ENCODE results near the gene EVA1B. TPM values are rescaled to one million over a fixed set of nuclear protein-coding genes. Genes with fewer than 3 reads are reported as not detected.

The EVA1B gene
- total RNA-seq, 2 experiments from 2014 or later = 5.8 to 6.5 TPM

- no peaks in the 10 kb centered on the region for H3K27me3 Mint-ChIP-seq
- H3K36me3 Mint-ChIP-seq (ENCODE audit: low read depth) = peaks cover 11% of the 10 kb centered on the region
- no peak for TF ChIP-seq CTCF (IDR thresholded peaks at IDR 0.05)
- no peak overlapping the region for H3K4me3 Mint-ChIP-seq
- H3K9me3 Mint-ChIP-seq = no peaks in the 10 kb centered on the region
- POLR2A ChIA-PET = interaction anchor here (0.6 kb wide), 1 partner anchor 621 kb away, joined by 3 read pairs; no protein-coding TSS in a partner anchor
- CTCF ChIA-PET = no interaction called here
- H3K27ac Mint-ChIP-seq = no peak overlapping the region
- no peak for DNase-seq
- peaks cover 2% of the 10 kb centered on the region for H3K4me1 Mint-ChIP-seq (ENCODE audit: low read depth)
- intact Hi-C loops (cut with micrococcal nuclease) = no loop called here
- ATAC-seq = no peak
Measured at GRCh38 chr1:36339215-36339614, 15.8 kb upstream of the EVA1B start.

- Mint-ChIP-seq H3K27ac (no peak overlapping the region), H3K9me3 (no peaks in the 10 kb centered on the region), H3K36me3 (ENCODE audit: low read depth) (peaks cover 7% of the 10 kb centered on the region), H3K4me3 (no peak overlapping the region), H3K4me1 (ENCODE audit: low read depth) (peaks cover 2% of the 10 kb centered on the region), H3K27me3 (no peaks in the 10 kb centered on the region)
- DNase-seq (no peak), ATAC-seq (no peak)
- TF ChIP-seq CTCF (IDR thresholded peaks at IDR 0.05) = no peak
- ChIA-PET CTCF (no interaction called here), POLR2A (no interaction called here)
- intact Hi-C loops (cut with micrococcal nuclease) = no loop called here
Measured at GRCh38 chr1:36337830-36338229, 14.4 kb upstream of the EVA1B start.

- H3K36me3 Mint-ChIP-seq (ENCODE audit: low read depth) = no peaks in the 10 kb centered on the region
- no peak overlapping the region for H3K4me3 Mint-ChIP-seq
- ChIA-PET CTCF (no interaction called here), POLR2A (no interaction called here)
- no peak overlapping the region for H3K27ac Mint-ChIP-seq
- H3K9me3 Mint-ChIP-seq = no peaks in the 10 kb centered on the region
- H3K4me1 Mint-ChIP-seq (ENCODE audit: low read depth) = peaks cover 3% of the 10 kb centered on the region
- H3K27me3 Mint-ChIP-seq = peaks cover 3% of the 10 kb centered on the region
- intact Hi-C loops (cut with micrococcal nuclease) = no loop called here
- DNase-seq (no peak), ATAC-seq (no peak)
- TF ChIP-seq CTCF (IDR thresholded peaks at IDR 0.05) = no peak
Measured at GRCh38 chr1:36330940-36331339, 7.5 kb upstream of the EVA1B start.

- H3K36me3 Mint-ChIP-seq (ENCODE audit: low read depth) = no peaks in the 10 kb centered on the region
- peaks cover 3% of the 10 kb centered on the region for H3K4me1 Mint-ChIP-seq (ENCODE audit: low read depth)
- no peak overlapping the region for H3K4me3 Mint-ChIP-seq
- no peaks in the 10 kb centered on the region for H3K9me3 Mint-ChIP-seq
- no peak overlapping the region for H3K27ac Mint-ChIP-seq
- POLR2A ChIA-PET = no interaction called here
- CTCF ChIA-PET = interaction anchor here (0.6 kb wide), 1 partner anchor 13 kb away, joined by 6 read pairs; no protein-coding TSS in a partner anchor
- intact Hi-C loops (cut with micrococcal nuclease) = no loop called here
- no peak for DNase-seq
- H3K27me3 Mint-ChIP-seq = peaks cover 7% of the 10 kb centered on the region
- TF ChIP-seq CTCF (IDR thresholded peaks at IDR 0.05) = no peak
- no peak for ATAC-seq
Measured at GRCh38 chr1:36329817-36330216, 6.4 kb upstream of the EVA1B start.

GRCh38 chr1:36328713-36329112 lies 5.3 kb upstream of the EVA1B start:
- no peak for DNase-seq
- H3K36me3 Mint-ChIP-seq (ENCODE audit: low read depth) = no peaks in the 10 kb centered on the region
- no peak for ATAC-seq
- H3K27me3 Mint-ChIP-seq = peaks cover 7% of the 10 kb centered on the region
- CTCF ChIA-PET = no interaction called here
- TF ChIP-seq CTCF (IDR thresholded peaks at IDR 0.05) = no peak
- H3K4me3 Mint-ChIP-seq = no peak overlapping the region
- intact Hi-C loops (cut with micrococcal nuclease) = no loop called here
- POLR2A ChIA-PET = interaction anchor here (0.7 kb wide), 1 partner anchor 15 kb away, joined by 3 read pairs; no protein-coding TSS in a partner anchor
- H3K27ac Mint-ChIP-seq = no peak overlapping the region
- peaks cover 14% of the 10 kb centered on the region for H3K4me1 Mint-ChIP-seq (ENCODE audit: low read depth)
- H3K9me3 Mint-ChIP-seq = no peaks in the 10 kb centered on the region

Data from activated CD8-positive, alpha-beta T cell treated with anti-CD3 and anti-CD28 coated beads for 36 hours (primary cell).